ENCODE measurements around the gene ATXN7L1.
"Not testable (repeated sequence)": the region's sequence is repeated elsewhere in the genome, so short reads cannot be mapped to it uniquely, and the experiment has no call there.

The ATXN7L1 gene

GRCh38 chr7:105699568-105700236 is 176.7 kb downstream of the ATXN7L1 start:
- H3K27me3 ChIP-seq (ENCODE audit: insufficient read depth, insufficient read length): no peaks in the 10 kb centered on the region
- peaks cover 9% of the 10 kb centered on the region for H3K4me1 ChIP-seq (ENCODE audit: insufficient read depth, insufficient read length)
- no peak for TF ChIP-seq YY1 (IDR thresholded peaks at IDR 0.05; ENCODE audit: insufficient read depth, insufficient read length)
- TF ChIP-seq ZNF274 (IDR thresholded peaks at IDR 0.05; ENCODE audit: low read depth, low read length): no peak
- no peak for TF ChIP-seq SUZ12 (IDR thresholded peaks at IDR 0.05; ENCODE audit: extremely low read depth, insufficient read depth, insufficient read length)
- H3K9ac ChIP-seq (ENCODE audit: insufficient read length, low read depth): no peak overlapping the region
- no peak overlapping the region for H3K4me3 ChIP-seq (ENCODE audit: insufficient read length, low read depth)
- H3K36me3 ChIP-seq (ENCODE audit: insufficient read depth, insufficient read length, low read length): peaks cover 2% of the 10 kb centered on the region
- no peak for DNase-seq (ENCODE audit: low read depth, low spot score)
- H3K9me3 ChIP-seq (ENCODE audit: insufficient read depth, low read length): no peaks in the 10 kb centered on the region; the same call in 1 of the 2 replicates

- DNase-seq (ENCODE audit: low read depth, low spot score): no peak
- H3K27me3 ChIP-seq (ENCODE audit: insufficient read depth, insufficient read length): no peaks in the 10 kb centered on the region
- H3K36me3 ChIP-seq (ENCODE audit: insufficient read depth, insufficient read length, low read length): peaks cover 2% of the 10 kb centered on the region
- no peak overlapping the region for H3K9ac ChIP-seq (ENCODE audit: insufficient read length, low read depth)
- TF ChIP-seq YY1 (IDR thresholded peaks at IDR 0.05; ENCODE audit: insufficient read depth, insufficient read length) (no peak), ZNF274 (IDR thresholded peaks at IDR 0.05; ENCODE audit: low read depth, low read length) (no peak), SUZ12 (IDR thresholded peaks at IDR 0.05; ENCODE audit: extremely low read depth, insufficient read depth, insufficient read length) (no peak)
- H3K9me3 ChIP-seq (ENCODE audit: insufficient read depth, low read length): no peaks in the 10 kb centered on the region; the same call in 1 of the 2 replicates
- no peak overlapping the region for H3K4me3 ChIP-seq (ENCODE audit: insufficient read length, low read depth)
- peaks cover 9% of the 10 kb centered on the region for H3K4me1 ChIP-seq (ENCODE audit: insufficient read depth, insufficient read length)
Measured at GRCh38 chr7:105698531-105698930, 177.9 kb downstream of the ATXN7L1 start.

- TF ChIP-seq SUZ12 (IDR thresholded peaks at IDR 0.05; ENCODE audit: extremely low read depth, insufficient read depth, insufficient read length) (no peak), ZNF274 (IDR thresholded peaks at IDR 0.05; ENCODE audit: low read depth, low read length) (no peak), YY1 (IDR thresholded peaks at IDR 0.05; ENCODE audit: insufficient read depth, insufficient read length) (no peak)
- no peaks in the 10 kb centered on the region for H3K27me3 ChIP-seq (ENCODE audit: insufficient read depth, insufficient read length)
- peaks cover 9% of the 10 kb centered on the region for H3K4me1 ChIP-seq (ENCODE audit: insufficient read depth, insufficient read length)
- H3K9me3 ChIP-seq (ENCODE audit: insufficient read depth, low read length): no peaks in the 10 kb centered on the region; the same call in 1 of the 2 replicates
- H3K36me3 ChIP-seq (ENCODE audit: insufficient read depth, insufficient read length, low read length): peaks cover 2% of the 10 kb centered on the region
- H3K4me3 ChIP-seq (ENCODE audit: insufficient read length, low read depth): no peak overlapping the region
- no peak for DNase-seq (ENCODE audit: low read depth, low spot score)
- no peak overlapping the region for H3K9ac ChIP-seq (ENCODE audit: insufficient read length, low read depth)
Measured at GRCh38 chr7:105697753-105698152, 178.6 kb downstream of the ATXN7L1 start.

GRCh38 chr7:105697169-105697568 is 179.2 kb downstream of the ATXN7L1 start:
- not testable (repeated sequence) for H3K9ac ChIP-seq (ENCODE audit: insufficient read length, low read depth); H3K4me1 ChIP-seq (ENCODE audit: insufficient read depth, insufficient read length); H3K27me3 ChIP-seq (ENCODE audit: insufficient read depth, insufficient read length)

GRCh38 chr7:105693576-105693975 is 182.8 kb downstream of the ATXN7L1 start:
- H3K9me3 ChIP-seq (ENCODE audit: insufficient read depth, low read length): no peaks in the 10 kb centered on the region; the same call in 1 of the 2 replicates
- TF ChIP-seq SUZ12 (IDR thresholded peaks at IDR 0.05; ENCODE audit: extremely low read depth, insufficient read depth, insufficient read length): no peak
- peaks cover 11% of the 10 kb centered on the region for H3K4me1 ChIP-seq (ENCODE audit: insufficient read depth, insufficient read length)
- no peak for DNase-seq (ENCODE audit: low read depth, low spot score)
- no peak overlapping the region for H3K9ac ChIP-seq (ENCODE audit: insufficient read length, low read depth)
- H3K4me3 ChIP-seq (ENCODE audit: insufficient read length, low read depth): no peak overlapping the region
- H3K36me3 ChIP-seq (ENCODE audit: insufficient read depth, insufficient read length, low read length): peaks cover 2% of the 10 kb centered on the region
- H3K27me3 ChIP-seq (ENCODE audit: insufficient read depth, insufficient read length): no peaks in the 10 kb centered on the region

More at GRCh38 chr7:105697169-105697568, 179.2 kb downstream of the ATXN7L1 start:
- not testable (repeated sequence) for H3K36me3 ChIP-seq (ENCODE audit: insufficient read depth, insufficient read length, low read length); H3K4me3 ChIP-seq (ENCODE audit: insufficient read length, low read depth); H3K9me3 ChIP-seq (ENCODE audit: insufficient read depth, low read length); DNase-seq (ENCODE audit: low read depth, low spot score)

GRCh38 chr7:105691680-105692564 is 184.5 kb downstream of the ATXN7L1 start:
- Histone ChIP-seq H3K9ac (ENCODE audit: insufficient read length, low read depth) (no peak overlapping the region), H3K9me3 (ENCODE audit: insufficient read depth, low read length) (no peaks in the 10 kb centered on the region), H3K36me3 (ENCODE audit: insufficient read depth, insufficient read length, low read length) (peaks cover 2% of the 10 kb centered on the region), H3K27me3 (ENCODE audit: insufficient read depth, insufficient read length) (no peaks in the 10 kb centered on the region), H3K4me1 (ENCODE audit: insufficient read depth, insufficient read length) (peaks cover 11% of the 10 kb centered on the region), H3K4me3 (ENCODE audit: insufficient read length, low read depth) (peak overlapping the region; percentile 24)
- no peak for TF ChIP-seq YY1 (IDR thresholded peaks at IDR 0.05; ENCODE audit: insufficient read depth, insufficient read length)
- no peak for TF ChIP-seq ZNF274 (IDR thresholded peaks at IDR 0.05; ENCODE audit: low read depth, low read length)
- no peak for TF ChIP-seq SUZ12 (IDR thresholded peaks at IDR 0.05; ENCODE audit: extremely low read depth, insufficient read depth, insufficient read length)
- no peak for DNase-seq (ENCODE audit: low read depth, low spot score)

- Histone ChIP-seq H3K4me1 (ENCODE audit: insufficient read depth, insufficient read length) (peaks cover 7% of the 10 kb centered on the region), H3K27me3 (ENCODE audit: insufficient read depth, insufficient read length) (no peaks in the 10 kb centered on the region), H3K9me3 (ENCODE audit: insufficient read depth, low read length) (no peaks in the 10 kb centered on the region), H3K9ac (ENCODE audit: insufficient read length, low read depth) (no peak overlapping the region), H3K4me3 (ENCODE audit: insufficient read length, low read depth) (peak overlapping the region; percentile 24), H3K36me3 (ENCODE audit: insufficient read depth, insufficient read length, low read length) (peaks cover 2% of the 10 kb centered on the region)
- TF ChIP-seq SUZ12 (IDR thresholded peaks at IDR 0.05; ENCODE audit: extremely low read depth, insufficient read depth, insufficient read length) (no peak), YY1 (IDR thresholded peaks at IDR 0.05; ENCODE audit: insufficient read depth, insufficient read length) (no peak), ZNF274 (IDR thresholded peaks at IDR 0.05; ENCODE audit: low read depth, low read length) (no peak)
- DNase-seq (ENCODE audit: low read depth, low spot score): no peak
Measured at GRCh38 chr7:105691082-105691679, 185.2 kb downstream of the ATXN7L1 start.
